Chondrocyte (in vitro differentiated cells): ENCODE data around the gene TACO1. TPM values are rescaled to one million over a fixed set of nuclear protein-coding genes. Genes with fewer than 3 reads are reported as not detected.

ENCODE experiments used
- DNase-seq: peaks from one replicate; pipeline ENCODE4 v3.0.0; 2021; ENCODE audit warnings: mixed read lengths, low spot score
- H3K27ac Mint-ChIP-seq: one replicate; pipeline ENCODE4 v1.8.0; 2021; ENCODE audit warnings: mild to moderate bottlenecking, moderate library complexity, mixed read lengths; ENCODE audit not compliant: unreplicated experiment
- H3K27me3 Mint-ChIP-seq: 2 replicates; pipeline ENCODE4 v1.8.0; 2021; ENCODE audit warnings: low read depth, mixed read lengths
- H3K36me3 Mint-ChIP-seq: 2 replicates; pipeline ENCODE4 v1.8.0; 2021; ENCODE audit warnings: low read depth, mixed read lengths
- H3K4me1 Mint-ChIP-seq: 2 replicates; pipeline ENCODE4 v1.8.0; 2021; ENCODE audit warnings: low read depth, mild to moderate bottlenecking, mixed read lengths
- H3K4me3 Mint-ChIP-seq: one replicate; pipeline ENCODE4 v1.8.0; 2021; ENCODE audit warnings: mild to moderate bottlenecking, moderate library complexity, mixed read lengths; ENCODE audit not compliant: unreplicated experiment
- H3K9me3 Mint-ChIP-seq: 2 replicates; pipeline ENCODE4 v1.8.0; 2021; ENCODE audit warnings: low read depth, mixed read lengths
- CTCF ChIP-seq: fragments of 200-600 bp; sonication (generic); IDR thresholded peaks from 2 replicates; pipeline ENCODE4 v1.5.0; 2021; ENCODE audit warnings: antibody characterized with exemption, mild to moderate bottlenecking, moderate library complexity
- total RNA-seq: library from RNA; stranded (reverse); gene quantifications from 3 replicates; pipeline ENCODE4 v1.2.1, GENCODE V29; 2021

Gene TACO1
- total RNA-seq, 1 donor from 2014 or later = 17.3 TPM

GRCh38 chr17:63587770-63588169 is 12.9 kb upstream of the TACO1 start:
- Mint-ChIP-seq H3K27me3 (no peaks in the 10 kb centered on the region), H3K36me3 (peaks cover 49% of the 10 kb centered on the region), H3K4me3 (no peak overlapping the region)

GRCh38 chr17:63588797-63589196 is 11.9 kb upstream of the TACO1 start:
- no peak for DNase-seq
- no peak for TF ChIP-seq CTCF
- H3K9me3 Mint-ChIP-seq = no peaks in the 10 kb centered on the region

More at GRCh38 chr17:63587770-63588169, 12.9 kb upstream of the TACO1 start:
- Mint-ChIP-seq H3K4me1 (no peaks in the 10 kb centered on the region), H3K9me3 (no peaks in the 10 kb centered on the region), H3K27ac (no peak overlapping the region)
- DNase-seq = no peak
- no peak for TF ChIP-seq CTCF

GRCh38 chr17:63589646-63590045 is 11.0 kb upstream of the TACO1 start:
- H3K9me3 Mint-ChIP-seq = no peaks in the 10 kb centered on the region
- H3K4me1 Mint-ChIP-seq = no peaks in the 10 kb centered on the region
- no peak for TF ChIP-seq CTCF
- H3K27ac Mint-ChIP-seq = no peak overlapping the region
- no peak overlapping the region for H3K4me3 Mint-ChIP-seq
- no peaks in the 10 kb centered on the region for H3K27me3 Mint-ChIP-seq
- H3K36me3 Mint-ChIP-seq = peaks cover 38% of the 10 kb centered on the region
- DNase-seq = no peak

More at GRCh38 chr17:63588797-63589196, 11.9 kb upstream of the TACO1 start:
- no peaks in the 10 kb centered on the region for H3K4me1 Mint-ChIP-seq
- H3K27me3 Mint-ChIP-seq = no peaks in the 10 kb centered on the region
- H3K27ac Mint-ChIP-seq = no peak overlapping the region
- H3K36me3 Mint-ChIP-seq = peaks cover 40% of the 10 kb centered on the region
- no peak overlapping the region for H3K4me3 Mint-ChIP-seq

GRCh38 chr17:63592797-63593196 is 7.9 kb upstream of the TACO1 start:
- Mint-ChIP-seq H3K4me1 (no peaks in the 10 kb centered on the region), H3K4me3 (no peak overlapping the region), H3K36me3 (peaks cover 25% of the 10 kb centered on the region), H3K27me3 (no peaks in the 10 kb centered on the region), H3K9me3 (no peaks in the 10 kb centered on the region), H3K27ac (no peak overlapping the region)
- TF ChIP-seq CTCF = no peak
- no peak for DNase-seq

- DNase-seq = no peak
- H3K27me3 Mint-ChIP-seq = no peaks in the 10 kb centered on the region
- H3K36me3 Mint-ChIP-seq = peaks cover 9% of the 10 kb centered on the region
- H3K27ac Mint-ChIP-seq = no peak overlapping the region
- H3K4me1 Mint-ChIP-seq = peaks cover 3% of the 10 kb centered on the region
- no peak for TF ChIP-seq CTCF
- no peak overlapping the region for H3K4me3 Mint-ChIP-seq
- no peaks in the 10 kb centered on the region for H3K9me3 Mint-ChIP-seq
These were observed 5.6 kb upstream of the TACO1 start for GRCh38 chr17:63595132-63595531.
